DMS153 (cell line): ENCODE measurements around the gene GMPR.
A peak's percentile ranks its signal among the peaks of the same experiment; 100 is the strongest.

ENCODE experiments used
- DNase-seq: peaks from one replicate; lab custom pipeline; 2025; lab: John Stamatoyannopoulos, UW

GMPR gene

GRCh38 chr6:16302721-16303552 lies 64.5 kb downstream of the GMPR start:
- DNase-seq = no peak

GRCh38 chr6:16305246-16305725 lies 66.9 kb downstream of the GMPR start:
- no peak for DNase-seq

- no peak for DNase-seq
Observed at GRCh38 chr6:16305788-16306187, 67.4 kb downstream of the GMPR start.

- no peak for DNase-seq
Observed at GRCh38 chr6:16306334-16306733, 67.9 kb downstream of the GMPR start.

GRCh38 chr6:16311763-16312162 lies 73.4 kb downstream of the GMPR start:
- no peak for DNase-seq

- DNase-seq = no peak
Observed at GRCh38 chr6:16313732-16314131, 75.3 kb downstream of the GMPR start.

GRCh38 chr6:16314296-16314695 lies 75.9 kb downstream of the GMPR start:
- no peak for DNase-seq

GRCh38 chr6:16316741-16317251 lies 78.4 kb downstream of the GMPR start:
- DNase-seq = peak; percentile 3

- no peak for DNase-seq
Observed at GRCh38 chr6:16318538-16318937, 80.2 kb downstream of the GMPR start.

- no peak for DNase-seq
Observed at GRCh38 chr6:16318953-16319720, 80.8 kb downstream of the GMPR start.

GRCh38 chr6:16319813-16320532 lies 81.6 kb downstream of the GMPR start:
- DNase-seq = peak; percentile 70

GRCh38 chr6:16320533-16321340 lies 82.3 kb downstream of the GMPR start:
- DNase-seq = no peak

- DNase-seq = no peak
Observed at GRCh38 chr6:16321341-16321710, 82.9 kb downstream of the GMPR start.

GRCh38 chr6:16321826-16322225 lies 83.4 kb downstream of the GMPR start:
- DNase-seq = no peak

GRCh38 chr6:16322666-16323312 lies 84.4 kb downstream of the GMPR start:
- DNase-seq = peak; percentile 89

GRCh38 chr6:16324184-16324583 lies 85.8 kb downstream of the GMPR start:
- no peak for DNase-seq

- no peak for DNase-seq
Observed at GRCh38 chr6:16324606-16325225, 86.3 kb downstream of the GMPR start.

GRCh38 chr6:16326531-16326930 lies 88.1 kb downstream of the GMPR start:
- no peak for DNase-seq

GRCh38 chr6:16326971-16327776 lies 88.8 kb downstream of the GMPR start:
- no peak for DNase-seq
